Neuronal stem cell (in vitro differentiated cells): ENCODE results near the gene SPART. TPM values are rescaled to one million over a fixed set of nuclear protein-coding genes. Genes with fewer than 3 reads are reported as not detected.

Source experiments
- DNase-seq: peaks from one replicate; pipeline ENCODE4 v3.0.0-alpha.2; 2013; ENCODE audit warnings: low spot score
- H2AFZ ChIP-seq: one replicate; pipeline ENCODE4 v1.6.1; 2013; ENCODE audit warnings: mild to moderate bottlenecking, low read length, inconsistent platforms
- H2AK5ac ChIP-seq: 2 replicates; pipeline ENCODE4 v1.6.1; 2013; ENCODE audit warnings: low read depth, mild to moderate bottlenecking, inconsistent platforms, low read length, moderate library complexity, mixed read lengths
- H2BK120ac ChIP-seq: 2 replicates; pipeline ENCODE4 v1.6.1; 2013; ENCODE audit warnings: low read depth, mild to moderate bottlenecking, inconsistent platforms, low read length, moderate library complexity, mixed read lengths
- H2BK12ac ChIP-seq: one replicate; pipeline ENCODE4 v1.6.1; 2013; ENCODE audit warnings: low read length, inconsistent platforms
- H2BK15ac ChIP-seq: 2 replicates; pipeline ENCODE4 v1.6.1; 2013; ENCODE audit warnings: mild to moderate bottlenecking, low read length, inconsistent platforms, mixed read lengths
- H2BK5ac ChIP-seq: one replicate; pipeline ENCODE4 v1.6.1; 2013; ENCODE audit warnings: inconsistent platforms, mild to moderate bottlenecking, low read length, moderate library complexity
- H3K14ac ChIP-seq: one replicate; pipeline ENCODE4 v1.6.1; 2013; ENCODE audit warnings: low read length, inconsistent platforms
- H3K18ac ChIP-seq: 2 replicates; pipeline ENCODE4 v1.6.1; 2013; ENCODE audit warnings: low read length, inconsistent platforms
- H3K23ac ChIP-seq: 2 replicates; pipeline ENCODE4 v1.6.1; 2013; ENCODE audit warnings: low read depth, mild to moderate bottlenecking, mixed read lengths, low read length, inconsistent platforms; ENCODE audit not compliant: poor library complexity
- H3K27ac ChIP-seq: replicated peaks from 3 replicates; pipeline ENCODE4 v1.5.1; 2013; ENCODE audit warnings: low read length, inconsistent platforms
- H3K27me3 ChIP-seq, 3 experiments: 2 replicates each; pipeline ENCODE4 v1.6.1; 2013; ENCODE audit warnings: low read length in 3 of 3, mild to moderate bottlenecking in 2 of 3, inconsistent platforms in 1 of 3, low read depth in 1 of 3, mixed read lengths in 1 of 3, moderate library complexity in 1 of 3; ENCODE audit not compliant: control insufficient read depth in 3 of 3, insufficient read depth in 3 of 3
- H3K36me3 ChIP-seq, 2 donors: replicated peaks in 1 of 2; 2 replicates each; pipeline ENCODE4 v1.6.1; 2013; ENCODE audit warnings: low read length in 2 of 2; ENCODE audit not compliant: control insufficient read depth in 2 of 2, insufficient read depth in 2 of 2
- H3K4ac ChIP-seq: 2 replicates; pipeline ENCODE4 v1.6.1; 2013; ENCODE audit warnings: inconsistent platforms, mild to moderate bottlenecking, low read length, moderate library complexity
- H3K4me1 ChIP-seq, 2 donors: 1 replicate in 1 of 2; 2 replicates in 1 of 2; pipeline ENCODE4 v1.6.1; 2013; ENCODE audit warnings: low read length in 2 of 2, low read depth in 1 of 2; ENCODE audit not compliant: control insufficient read depth in 2 of 2, insufficient read depth in 1 of 2
- H3K4me2 ChIP-seq: one replicate; pipeline ENCODE4 v1.6.1; 2013; ENCODE audit warnings: mild to moderate bottlenecking, low read length, inconsistent platforms; ENCODE audit not compliant: insufficient read depth, poor library complexity, severe bottlenecking
- H3K4me3 ChIP-seq, 2 donors: 2 replicates each; pipeline ENCODE4 v1.5.1; 2013; ENCODE audit warnings: low read length in 2 of 2, mild to moderate bottlenecking in 2 of 2, inconsistent platforms in 1 of 2, moderate library complexity in 1 of 2
- H3K79me1 ChIP-seq: one replicate; pipeline ENCODE4 v1.6.1; 2013; ENCODE audit warnings: low read depth, mild to moderate bottlenecking, inconsistent platforms, low read length, moderate library complexity
- H3K9ac ChIP-seq: one replicate; pipeline ENCODE4 v1.6.1; 2013; ENCODE audit warnings: mild to moderate bottlenecking, low read depth, low read length, inconsistent platforms; ENCODE audit not compliant: poor library complexity
- H3K9me3 ChIP-seq, 2 donors: replicated peaks in 1 of 2; 2 replicates each; pipeline versions ENCODE3 to v1.6.1; 2013; ENCODE audit warnings: low read length in 2 of 2, mild to moderate bottlenecking in 2 of 2, inconsistent platforms in 1 of 2, low read depth in 1 of 2, mixed read lengths in 1 of 2, moderate library complexity in 1 of 2; ENCODE audit not compliant: control insufficient read depth in 2 of 2, insufficient read depth in 1 of 2
- H4K8ac ChIP-seq: one replicate; pipeline ENCODE4 v1.6.1; 2013; ENCODE audit warnings: low read depth, mild to moderate bottlenecking, inconsistent platforms, low read length, moderate library complexity
- H4K91ac ChIP-seq: one replicate; pipeline ENCODE4 v1.6.1; 2013; ENCODE audit warnings: low read length, low read depth, mild to moderate bottlenecking, inconsistent platforms; ENCODE audit not compliant: poor library complexity
- WGBS, 2 donors: extraction: QIAGEN DNeasy Blood & Tissue Kit; methylation state at CpG; one replicate each; pipeline ENCODE4 v1.1.7; 2013; ENCODE audit warnings: missing lambda C conversion rate in 2 of 2, mixed read lengths in 1 of 2; ENCODE audit not compliant: insufficient read length in 2 of 2, insufficient replicate concordance in 1 of 2; ENCODE audit errors: extremely low coverage in 2 of 2; 5-methylcytosine and 5-hydroxymethylcytosine counted together
- polyA plus RNA-seq, 2 experiments: library from polyadenylated mRNA; stranded (reverse); fragments of 200-250 nt; gene quantifications; one replicate each; pipeline ENCODE4 v1.2.3, GENCODE V29; 2013

SPART gene, protein sequence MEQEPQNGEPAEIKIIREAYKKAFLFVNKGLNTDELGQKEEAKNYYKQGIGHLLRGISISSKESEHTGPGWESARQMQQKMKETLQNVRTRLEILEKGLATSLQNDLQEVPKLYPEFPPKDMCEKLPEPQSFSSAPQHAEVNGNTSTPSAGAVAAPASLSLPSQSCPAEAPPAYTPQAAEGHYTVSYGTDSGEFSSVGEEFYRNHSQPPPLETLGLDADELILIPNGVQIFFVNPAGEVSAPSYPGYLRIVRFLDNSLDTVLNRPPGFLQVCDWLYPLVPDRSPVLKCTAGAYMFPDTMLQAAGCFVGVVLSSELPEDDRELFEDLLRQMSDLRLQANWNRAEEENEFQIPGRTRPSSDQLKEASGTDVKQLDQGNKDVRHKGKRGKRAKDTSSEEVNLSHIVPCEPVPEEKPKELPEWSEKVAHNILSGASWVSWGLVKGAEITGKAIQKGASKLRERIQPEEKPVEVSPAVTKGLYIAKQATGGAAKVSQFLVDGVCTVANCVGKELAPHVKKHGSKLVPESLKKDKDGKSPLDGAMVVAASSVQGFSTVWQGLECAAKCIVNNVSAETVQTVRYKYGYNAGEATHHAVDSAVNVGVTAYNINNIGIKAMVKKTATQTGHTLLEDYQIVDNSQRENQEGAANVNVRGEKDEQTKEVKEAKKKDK
- polyA plus RNA-seq (2013, experiment 1 of 2): 63.6 TPM
- polyA plus RNA-seq (2013, experiment 2 of 2): 63.9 TPM

DNA sequence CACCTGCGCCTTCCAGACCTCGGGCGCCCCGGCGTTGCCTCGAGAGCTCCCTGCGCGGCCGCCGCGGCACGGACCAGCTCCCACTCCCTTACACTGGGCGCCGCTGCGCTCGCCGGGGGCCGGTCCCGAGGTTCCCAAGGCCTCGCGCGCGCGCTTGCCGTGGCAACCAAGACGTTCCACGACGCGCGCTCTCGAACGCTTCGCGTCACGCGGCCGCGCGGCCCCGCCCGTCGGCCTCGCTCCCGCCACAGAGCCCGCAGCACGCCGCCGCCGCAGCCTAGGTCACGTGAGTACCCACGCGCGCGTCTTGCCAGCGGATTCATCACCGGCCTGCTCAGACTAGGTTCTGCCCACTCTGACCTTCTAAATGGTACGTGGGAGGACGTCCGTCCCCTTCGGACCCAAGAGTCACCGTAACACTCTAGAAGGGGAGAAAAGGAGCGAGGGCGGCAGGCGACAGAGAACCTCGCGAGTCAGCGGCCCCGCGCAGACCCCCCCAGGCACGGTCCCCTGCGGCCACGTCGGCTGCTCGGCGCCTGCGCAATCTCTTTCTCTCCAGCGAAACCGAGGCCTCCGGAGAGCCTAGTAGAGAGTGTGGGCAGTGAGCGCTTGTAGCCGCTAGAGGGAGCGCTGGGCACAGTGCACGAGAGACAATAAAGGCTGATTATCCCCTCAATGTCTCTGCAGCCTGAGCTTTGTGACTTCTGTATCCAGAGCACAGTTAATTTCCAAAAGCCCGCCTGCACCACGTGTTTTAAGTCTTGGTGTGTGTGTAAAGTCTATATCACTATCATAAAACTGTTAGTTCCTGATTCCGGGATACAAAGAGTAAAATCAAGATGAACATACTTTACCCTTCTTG lies at the start of gene SPART:
Gene SPART, minus strand, starts transcription at position 173 of the 862 bp plus-strand sequence. CDS start 10,564 bp downstream, outside the sequence.
- peak within 1 kb of the TSS; percentile 97 for H4K91ac ChIP-seq
- no peaks in the 10 kb centered on the region for H3K27me3 ChIP-seq
- peak within 1 kb of the TSS; percentile 98 for H2AFZ ChIP-seq
- peaks cover 2% of the 10 kb centered on the region for H3K79me1 ChIP-seq
- no peak within 1 kb of the TSS for H2BK12ac ChIP-seq
- DNase-seq: peak; percentile 89
- peak within 1 kb of the TSS; percentile 52 for H3K23ac ChIP-seq
- no peaks in the 10 kb centered on the region for H3K36me3 ChIP-seq
- peak within 1 kb of the TSS; percentile 76 for H2AK5ac ChIP-seq
- H3K9me3 ChIP-seq: no peaks in the 10 kb centered on the region
- no peaks in the 10 kb centered on the region for H3K4me1 ChIP-seq
- H3K4ac ChIP-seq: peak within 1 kb of the TSS; percentile 96
- no peak within 1 kb of the TSS for H4K8ac ChIP-seq
- peak within 1 kb of the TSS; percentile 62 for H2BK5ac ChIP-seq
- WGBS, 2 donors: no CpG with 5 or more reads among the region's 86 CpGs
- H2BK15ac ChIP-seq: peak within 1 kb of the TSS; percentile 7
- peak within 1 kb of the TSS; percentile 93 to 95 for H3K4me3 ChIP-seq
- H3K9ac ChIP-seq: peak within 1 kb of the TSS; percentile 97
- H2BK120ac ChIP-seq: peak within 1 kb of the TSS; percentile 35
- peak within 1 kb of the TSS; percentile 55 for H3K4me2 ChIP-seq
- peak within 1 kb of the TSS; percentile 99 for H3K18ac ChIP-seq
- H3K27ac ChIP-seq: peak within 1 kb of the TSS; percentile 77
- peak within 1 kb of the TSS; percentile 92 for H3K14ac ChIP-seq

DNA sequence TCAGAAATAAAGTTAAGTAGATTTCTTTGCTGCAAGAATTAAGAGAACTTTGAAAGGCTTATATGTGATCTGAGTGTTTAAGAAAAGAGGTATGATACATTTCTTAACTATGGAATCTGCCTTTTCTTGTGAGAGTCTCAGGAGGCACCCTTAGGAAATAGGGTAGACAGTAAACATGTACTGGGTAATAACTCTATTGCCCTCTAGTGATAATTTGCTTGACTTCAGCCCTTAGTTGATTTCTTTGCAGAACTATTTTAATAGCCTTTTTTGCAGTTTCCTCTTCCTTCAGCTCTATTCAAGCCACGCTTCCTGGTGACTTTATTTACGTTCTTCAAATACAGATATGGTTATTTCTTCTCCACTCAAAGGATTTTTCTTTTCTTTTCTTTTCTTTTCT lies 49.1 kb upstream of the SPART start:
- Histone ChIP-seq H3K23ac (no peak overlapping the region), H3K36me3 (no peaks in the 10 kb centered on the region), H3K4ac (no peak overlapping the region), H3K27ac (no peak overlapping the region), H4K8ac (no peak overlapping the region), H2BK15ac (no peak overlapping the region), H3K4me3 (no peak overlapping the region), H2BK5ac (no peak overlapping the region), H2BK12ac (no peak overlapping the region), H3K9me3 (no peaks in the 10 kb centered on the region), H3K9ac (no peak overlapping the region), H3K27me3 (no peaks in the 10 kb centered on the region), H2BK120ac (no peak overlapping the region), H3K79me1 (no peaks in the 10 kb centered on the region), H3K14ac (no peak overlapping the region), H3K18ac (no peak overlapping the region), H4K91ac (no peak overlapping the region), H3K4me2 (no peak overlapping the region), H2AFZ (no peak overlapping the region), H3K4me1 (no peaks in the 10 kb centered on the region), H2AK5ac (no peak overlapping the region)
- DNase-seq: no peak
- no CpG with 5 or more reads among the region's 2 CpGs for WGBS, 2 donors

DNA sequence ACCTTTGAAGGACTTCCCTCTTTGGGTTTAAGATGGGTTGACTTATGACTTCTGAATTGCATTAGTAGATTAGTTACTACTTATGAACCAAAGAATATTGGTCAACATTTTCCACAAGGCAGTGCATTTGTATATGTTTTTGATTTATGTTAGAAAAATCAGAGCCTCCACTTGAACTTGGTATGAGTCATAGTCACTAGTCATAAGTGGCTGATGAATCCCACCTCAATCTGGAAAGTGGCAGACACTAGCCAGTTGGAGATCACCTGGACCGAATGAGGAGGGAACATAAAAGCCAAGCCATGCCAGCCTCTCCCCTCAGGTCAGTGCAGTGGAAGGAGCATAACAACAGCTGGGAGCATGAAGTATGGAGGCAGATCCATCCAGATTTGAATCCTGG lies 39.3 kb upstream of the SPART start:
- no peaks in the 10 kb centered on the region for H3K79me1 ChIP-seq
- peaks cover 0 to 1% of the 10 kb centered on the region in 2 donors for H3K9me3 ChIP-seq
- H3K27ac ChIP-seq: no peak overlapping the region
- no peaks in the 10 kb centered on the region for H3K4me1 ChIP-seq
- no peak overlapping the region for H3K4ac ChIP-seq
- H4K91ac ChIP-seq: no peak overlapping the region
- no peak overlapping the region for H3K4me2 ChIP-seq
- H2BK5ac ChIP-seq: no peak overlapping the region
- WGBS, 2 donors: no CpG with 5 or more reads among the region's 1 CpG
- no peak overlapping the region for H3K4me3 ChIP-seq
- no peak overlapping the region for H2BK120ac ChIP-seq
- no peak overlapping the region for H2BK12ac ChIP-seq
- H2AK5ac ChIP-seq: no peak overlapping the region
- no peaks in the 10 kb centered on the region for H3K36me3 ChIP-seq
- H3K14ac ChIP-seq: no peak overlapping the region
- H4K8ac ChIP-seq: no peak overlapping the region
- no peaks in the 10 kb centered on the region for H3K27me3 ChIP-seq
- no peak overlapping the region for H2BK15ac ChIP-seq
- H3K9ac ChIP-seq: no peak overlapping the region
- H2AFZ ChIP-seq: no peak overlapping the region
- no peak for DNase-seq
- no peak overlapping the region for H3K18ac ChIP-seq
- no peak overlapping the region for H3K23ac ChIP-seq
